ENCODE data around the gene SETMAR. TPM values are rescaled to one million over a fixed set of nuclear protein-coding genes. Genes with fewer than 3 reads are reported as not detected.

The SETMAR gene
- polyA plus RNA-seq, 1 experiment, result 9.3 TPM

DNA sequence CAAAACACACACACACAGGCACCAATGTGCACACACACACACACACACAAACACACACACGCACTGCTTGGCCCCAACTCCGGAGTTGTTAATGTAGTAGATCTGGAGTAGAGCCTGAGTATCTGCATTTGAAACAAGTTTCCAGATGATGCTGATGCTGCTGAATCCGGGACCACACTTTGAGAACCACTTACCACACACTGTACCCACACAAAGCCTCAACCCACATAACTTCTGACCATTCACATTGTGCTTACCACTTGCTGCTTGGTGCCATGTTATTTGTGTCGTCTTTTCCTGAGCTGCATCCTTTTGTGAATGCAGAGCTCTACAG is 36.9 kb downstream of the SETMAR start:
- Histone ChIP-seq H3K36me3 (ENCODE audit: control insufficient read depth, insufficient read depth, low read length) (no peaks in the 10 kb centered on the region), H3K27me3 (ENCODE audit: control insufficient read depth, insufficient read depth, low read length) (no peaks in the 10 kb centered on the region; the same call in 1 of the 2 replicates), H3K4me3 (ENCODE audit: low read depth, low read length) (no peak overlapping the region)
- DNase-seq (ENCODE audit: low read depth), result no peak
- CTCF ChIA-PET, result interaction anchor here (0.8 to 3.5 kb wide), 3 partner anchors 11 to 293 kb away, joined by 5 to 23 read pairs (median 5); no protein-coding TSS in a partner anchor
- TF ChIP-seq, protein P1, sequence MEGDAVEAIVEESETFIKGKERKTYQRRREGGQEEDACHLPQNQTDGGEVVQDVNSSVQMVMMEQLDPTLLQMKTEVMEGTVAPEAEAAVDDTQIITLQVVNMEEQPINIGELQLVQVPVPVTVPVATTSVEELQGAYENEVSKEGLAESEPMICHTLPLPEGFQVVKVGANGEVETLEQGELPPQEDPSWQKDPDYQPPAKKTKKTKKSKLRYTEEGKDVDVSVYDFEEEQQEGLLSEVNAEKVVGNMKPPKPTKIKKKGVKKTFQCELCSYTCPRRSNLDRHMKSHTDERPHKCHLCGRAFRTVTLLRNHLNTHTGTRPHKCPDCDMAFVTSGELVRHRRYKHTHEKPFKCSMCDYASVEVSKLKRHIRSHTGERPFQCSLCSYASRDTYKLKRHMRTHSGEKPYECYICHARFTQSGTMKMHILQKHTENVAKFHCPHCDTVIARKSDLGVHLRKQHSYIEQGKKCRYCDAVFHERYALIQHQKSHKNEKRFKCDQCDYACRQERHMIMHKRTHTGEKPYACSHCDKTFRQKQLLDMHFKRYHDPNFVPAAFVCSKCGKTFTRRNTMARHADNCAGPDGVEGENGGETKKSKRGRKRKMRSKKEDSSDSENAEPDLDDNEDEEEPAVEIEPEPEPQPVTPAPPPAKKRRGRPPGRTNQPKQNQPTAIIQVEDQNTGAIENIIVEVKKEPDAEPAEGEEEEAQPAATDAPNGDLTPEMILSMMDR (IDR thresholded peaks at IDR 0.05; ENCODE audit: insufficient read depth, low read depth, low read length), result no peak
- POLR2A ChIA-PET, result no interaction called here

DNA sequence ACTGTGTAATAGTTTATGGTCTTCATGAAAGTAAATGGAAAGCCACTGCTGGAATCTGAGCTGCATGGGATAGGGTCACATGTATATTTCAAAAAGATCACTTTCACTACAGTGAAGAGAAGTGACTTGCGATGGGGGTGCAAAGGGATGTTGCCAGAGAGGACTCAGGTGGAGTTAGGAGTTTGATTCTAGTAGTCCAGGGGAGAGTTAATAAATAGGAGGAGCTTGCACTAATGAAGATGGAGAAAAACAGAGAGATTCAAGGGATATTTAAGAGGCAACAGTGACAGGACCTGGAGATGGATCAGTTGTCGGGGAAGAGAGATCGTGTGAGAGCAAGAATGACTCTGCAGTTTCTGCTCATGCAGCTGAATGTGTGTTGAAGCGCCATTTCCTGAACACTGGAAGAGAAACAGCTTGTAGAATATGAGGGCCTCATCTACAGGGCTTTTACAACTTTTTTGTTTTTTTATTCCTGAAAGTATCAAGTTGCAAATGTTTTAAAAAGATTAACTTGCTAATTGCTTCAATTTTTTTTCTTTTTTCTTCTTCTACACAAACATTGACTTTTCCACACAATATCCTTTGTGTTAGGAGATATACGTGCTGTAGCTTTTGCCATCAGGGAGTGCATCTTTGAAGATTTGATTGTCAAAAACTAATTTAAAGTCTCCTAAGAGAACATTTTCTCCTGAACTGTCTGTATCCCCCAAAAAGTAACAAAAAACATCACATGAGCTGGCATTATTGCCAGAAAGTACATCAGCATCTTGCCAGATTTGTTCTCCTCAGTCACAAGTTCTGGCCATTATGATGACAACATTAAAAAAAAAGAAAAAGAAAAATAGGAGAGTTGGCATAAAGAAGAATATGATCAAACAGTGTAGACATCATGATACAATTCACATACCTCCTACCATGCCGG is 37.5 kb downstream of the SETMAR start:
- ChIA-PET CTCF (interaction anchor here (0.8 to 3.5 kb wide), 4 partner anchors 10 to 293 kb away, joined by 5 to 23 read pairs (median 10); no protein-coding TSS in a partner anchor), POLR2A (no interaction called here)
- no peak for DNase-seq (ENCODE audit: low read depth)
- Histone ChIP-seq H3K36me3 (ENCODE audit: control insufficient read depth, insufficient read depth, low read length) (no peaks in the 10 kb centered on the region), H3K4me3 (ENCODE audit: low read depth, low read length) (no peak overlapping the region), H3K27me3 (ENCODE audit: control insufficient read depth, insufficient read depth, low read length) (no peaks in the 10 kb centered on the region)
- TF ChIP-seq, protein P1 (IDR thresholded peaks at IDR 0.05; ENCODE audit: insufficient read depth, low read depth, low read length), result no peak

- Histone ChIP-seq H3K36me3 (ENCODE audit: control insufficient read depth, insufficient read depth, low read length) (no peaks in the 10 kb centered on the region), H3K27me3 (ENCODE audit: control insufficient read depth, insufficient read depth, low read length) (no peaks in the 10 kb centered on the region), H3K4me3 (ENCODE audit: low read depth, low read length) (no peak overlapping the region)
- ChIA-PET POLR2A (no interaction called here), CTCF (interaction anchor here (3.3 to 3.5 kb wide), 2 partner anchors 9 to 293 kb away, joined by 14 to 23 read pairs; no protein-coding TSS in a partner anchor)
- DNase-seq (ENCODE audit: low read depth), result no peak
- TF ChIP-seq, protein P1 (IDR thresholded peaks at IDR 0.05; ENCODE audit: insufficient read depth, low read depth, low read length), result no peak
Observed at GRCh38 chr3:4341336-4341675, 38.1 kb downstream of the SETMAR start.

DNA sequence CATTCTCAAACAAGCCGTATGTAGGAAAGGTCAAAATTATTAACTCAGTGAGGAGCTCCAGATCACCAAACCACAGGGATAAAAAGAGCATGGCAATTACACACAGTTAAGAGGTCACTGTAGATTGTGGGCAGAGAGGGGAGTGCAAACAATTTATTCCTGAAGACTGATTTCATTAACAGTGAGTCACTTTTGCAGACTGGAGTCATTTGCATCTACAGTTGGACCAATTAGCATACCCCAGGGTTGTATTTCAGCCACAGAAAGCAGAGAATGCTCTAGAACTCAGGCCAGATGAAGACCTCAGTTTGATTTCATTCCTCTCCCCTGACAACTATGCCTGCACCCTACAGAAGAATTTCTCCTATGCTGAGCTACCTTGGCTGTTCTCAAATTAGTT is 40.1 kb downstream of the SETMAR start:
- H3K36me3 ChIP-seq (ENCODE audit: control insufficient read depth, insufficient read depth, low read length), result no peaks in the 10 kb centered on the region
- TF ChIP-seq, protein P1 (IDR thresholded peaks at IDR 0.05; ENCODE audit: insufficient read depth, low read depth, low read length), result no peak
- DNase-seq (ENCODE audit: low read depth), result peak; percentile 28
- H3K4me3 ChIP-seq (ENCODE audit: low read depth, low read length), result no peak overlapping the region
- CTCF ChIA-PET, result interaction anchor here (0.5 to 3.5 kb wide), 7 partner anchors 7 to 291 kb away, joined by 3 to 23 read pairs (median 3); no protein-coding TSS in a partner anchor
- H3K27me3 ChIP-seq (ENCODE audit: control insufficient read depth, insufficient read depth, low read length), result no peaks in the 10 kb centered on the region
- POLR2A ChIA-PET, result no interaction called here

DNA sequence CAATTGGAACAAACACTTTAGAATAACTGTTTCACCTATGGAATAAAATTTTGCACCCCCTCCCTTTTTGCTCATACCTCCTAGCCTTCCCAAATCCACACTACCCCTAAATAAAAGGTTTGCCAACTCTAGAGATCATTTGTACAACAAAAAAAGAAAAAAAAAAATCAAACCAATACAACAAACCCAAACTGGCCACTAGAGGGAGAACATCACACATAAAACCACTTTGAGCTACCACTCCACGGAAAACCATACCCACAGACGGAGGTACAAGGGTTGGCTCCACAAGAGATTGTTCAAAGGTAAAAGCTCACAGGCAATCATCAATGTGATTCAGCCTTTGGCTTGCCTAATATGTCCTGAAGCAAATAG is 47.6 kb downstream of the SETMAR start:
- no peak for DNase-seq (ENCODE audit: low read depth)
- TF ChIP-seq, protein P1 (IDR thresholded peaks at IDR 0.05; ENCODE audit: insufficient read depth, low read depth, low read length), result peak; percentile 70
- no peaks in the 10 kb centered on the region for H3K27me3 ChIP-seq (ENCODE audit: control insufficient read depth, insufficient read depth, low read length)
- ChIA-PET CTCF (interaction anchor here (0.7 to 4.6 kb wide), 31 partner anchors 8 to 1541 kb away, joined by 3 to 89 read pairs (median 3); no protein-coding TSS in a partner anchor), POLR2A (interaction anchor here (0.5 kb wide), 1 partner anchor 79 kb away, joined by 4 read pairs; no protein-coding TSS in a partner anchor)
- no peak overlapping the region for H3K4me3 ChIP-seq (ENCODE audit: low read depth, low read length)
- no peaks in the 10 kb centered on the region for H3K36me3 ChIP-seq (ENCODE audit: control insufficient read depth, insufficient read depth, low read length)

Data from BJ (cell line).